CD4-positive, alpha-beta T cell treated with Interleukin-4 for 4 hours (primary cell): ENCODE data around the gene CHIT1.

ENCODE experiments used
- DNase-seq: peaks from one replicate; pipeline ENCODE4 v3.0.0-alpha.2; 2020

Gene CHIT1

DNA sequence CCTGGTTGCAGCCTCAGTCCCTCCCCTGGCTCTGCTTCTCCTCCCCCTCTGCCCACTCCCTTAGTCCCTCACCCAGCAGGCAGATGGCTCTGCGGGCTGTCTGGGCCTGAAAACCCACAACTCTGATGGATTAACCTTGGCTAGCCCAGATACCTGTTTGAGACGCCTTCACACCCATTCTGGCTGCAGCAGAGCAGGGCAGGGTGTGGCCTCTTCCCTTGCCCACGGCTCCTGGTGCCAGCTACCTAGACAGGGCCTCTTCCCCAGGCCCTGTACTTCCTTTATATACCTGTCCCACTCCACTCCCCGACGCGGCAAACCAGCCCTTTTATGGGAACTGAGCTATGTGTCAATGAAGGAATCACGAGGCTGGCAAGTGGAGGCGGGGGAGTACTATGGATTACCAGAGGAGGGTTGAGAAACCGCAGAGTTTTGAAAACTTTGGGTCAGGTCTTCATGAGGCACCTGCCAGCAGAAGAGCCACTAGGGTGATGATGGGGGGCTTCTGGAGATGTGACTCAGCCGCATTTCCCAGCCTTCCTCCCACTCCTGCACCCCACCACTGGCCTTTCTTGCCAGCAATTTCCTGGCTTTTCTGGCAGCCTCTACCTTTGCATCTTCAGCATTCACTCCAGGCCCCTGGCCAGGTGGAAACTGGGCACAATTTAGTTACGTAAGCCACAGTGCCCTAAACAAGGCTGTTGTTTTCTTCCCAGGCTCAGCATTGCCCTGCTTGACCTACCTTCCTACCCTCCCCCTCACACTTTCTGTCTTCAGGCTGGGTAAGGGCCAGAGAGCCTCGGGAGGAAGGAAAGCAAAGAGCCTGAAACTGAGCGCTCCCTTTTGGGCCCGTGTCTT is 42.8 kb downstream of the CHIT1 start, which contains the start of gene CHI3L1:
Gene CHI3L1 (minus strand): TSS at position 259 of the 858 bp plus-strand sequence. CDS start 81 bp downstream, at position 178.
- DNase-seq: no peak

DNA sequence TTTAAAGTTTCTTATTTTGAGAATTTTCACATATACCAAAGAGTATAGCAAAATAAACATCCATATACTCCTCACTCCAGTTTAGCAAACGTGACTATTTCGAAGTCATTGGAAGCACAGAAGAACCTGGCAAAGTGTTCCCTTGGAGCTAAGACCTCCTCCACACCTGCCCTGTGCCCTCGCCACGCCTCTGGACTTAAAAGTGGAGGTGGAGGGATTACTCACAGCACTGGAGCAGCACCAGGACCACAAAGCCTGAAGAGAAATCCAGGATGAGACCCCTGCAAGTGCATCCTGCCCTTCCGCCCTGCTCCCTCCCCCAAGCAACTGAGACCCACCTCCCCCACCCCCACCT is 43.4 kb downstream of the CHIT1 start:
- DNase-seq: no peak

DNA sequence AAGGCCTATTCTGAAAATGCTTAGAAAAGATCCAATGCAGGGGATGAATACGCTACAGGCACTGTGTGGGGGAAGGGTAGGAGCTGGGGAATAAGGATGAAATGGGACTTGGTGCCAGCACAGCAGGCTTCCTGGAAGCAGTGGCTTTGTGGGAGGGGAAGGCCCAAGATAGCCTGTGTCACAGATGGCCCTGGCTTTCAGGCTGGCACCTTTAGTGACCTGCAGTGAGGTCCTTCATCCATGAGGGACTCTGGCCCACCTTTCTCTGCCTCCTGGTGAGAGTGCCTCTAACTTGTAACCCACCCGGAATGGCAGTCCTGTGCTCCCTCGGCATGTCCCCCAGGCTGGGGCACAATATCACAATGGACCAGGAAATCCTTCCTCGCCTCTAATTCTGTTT is 43.9 kb downstream of the CHIT1 start:
- DNase-seq: no peak

GRCh38 chr1:203185061-203185461 is 44.4 kb downstream of the CHIT1 start:
- no peak for DNase-seq

GRCh38 chr1:203184467-203184866 is 45.0 kb downstream of the CHIT1 start:
- no peak for DNase-seq

DNA sequence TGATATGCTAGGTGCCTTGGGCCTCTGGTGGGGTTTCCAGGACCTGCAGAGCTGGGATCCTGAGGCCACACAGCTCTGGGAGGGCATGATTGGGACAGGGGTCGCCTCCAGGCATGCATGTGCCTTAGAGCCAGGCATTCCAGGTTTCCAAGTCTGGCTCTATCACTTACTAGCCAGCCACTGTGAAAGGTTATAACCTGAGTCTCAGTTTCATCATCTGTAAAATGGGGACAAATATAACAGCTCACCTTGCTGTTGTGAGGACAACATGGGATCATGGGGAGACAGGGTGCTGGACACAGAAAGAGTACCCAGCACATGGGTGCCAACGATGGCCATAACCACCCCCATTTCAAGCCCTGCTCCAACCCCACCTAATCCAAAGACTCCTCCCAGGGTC is 45.6 kb downstream of the CHIT1 start:
- no peak for DNase-seq

GRCh38 chr1:203182387-203182953 is 47.0 kb downstream of the CHIT1 start:
- no peak for DNase-seq

- no peak for DNase-seq
These were observed 47.7 kb downstream of the CHIT1 start for GRCh38 chr1:203181586-203182386.

GRCh38 chr1:203180611-203181330 is 48.7 kb downstream of the CHIT1 start:
- DNase-seq: no peak

DNA sequence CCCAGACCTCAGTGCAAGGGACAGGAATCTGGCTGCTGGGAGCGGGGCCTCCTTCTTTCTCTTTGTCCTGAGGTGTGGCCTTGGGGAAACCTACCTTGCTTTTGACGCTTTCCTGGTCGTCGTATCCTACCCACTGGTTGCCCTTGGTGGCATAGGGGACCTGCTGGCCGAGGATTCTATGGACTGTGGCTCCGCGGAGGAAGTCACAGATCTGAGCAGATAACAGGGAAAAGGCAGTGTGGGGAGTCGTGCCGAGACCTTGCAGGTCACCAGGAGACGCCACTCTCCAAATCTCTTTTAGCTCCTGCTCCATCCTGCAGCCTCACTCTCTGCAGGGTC is 49.8 kb downstream of the CHIT1 start:
- DNase-seq: no peak

DNA sequence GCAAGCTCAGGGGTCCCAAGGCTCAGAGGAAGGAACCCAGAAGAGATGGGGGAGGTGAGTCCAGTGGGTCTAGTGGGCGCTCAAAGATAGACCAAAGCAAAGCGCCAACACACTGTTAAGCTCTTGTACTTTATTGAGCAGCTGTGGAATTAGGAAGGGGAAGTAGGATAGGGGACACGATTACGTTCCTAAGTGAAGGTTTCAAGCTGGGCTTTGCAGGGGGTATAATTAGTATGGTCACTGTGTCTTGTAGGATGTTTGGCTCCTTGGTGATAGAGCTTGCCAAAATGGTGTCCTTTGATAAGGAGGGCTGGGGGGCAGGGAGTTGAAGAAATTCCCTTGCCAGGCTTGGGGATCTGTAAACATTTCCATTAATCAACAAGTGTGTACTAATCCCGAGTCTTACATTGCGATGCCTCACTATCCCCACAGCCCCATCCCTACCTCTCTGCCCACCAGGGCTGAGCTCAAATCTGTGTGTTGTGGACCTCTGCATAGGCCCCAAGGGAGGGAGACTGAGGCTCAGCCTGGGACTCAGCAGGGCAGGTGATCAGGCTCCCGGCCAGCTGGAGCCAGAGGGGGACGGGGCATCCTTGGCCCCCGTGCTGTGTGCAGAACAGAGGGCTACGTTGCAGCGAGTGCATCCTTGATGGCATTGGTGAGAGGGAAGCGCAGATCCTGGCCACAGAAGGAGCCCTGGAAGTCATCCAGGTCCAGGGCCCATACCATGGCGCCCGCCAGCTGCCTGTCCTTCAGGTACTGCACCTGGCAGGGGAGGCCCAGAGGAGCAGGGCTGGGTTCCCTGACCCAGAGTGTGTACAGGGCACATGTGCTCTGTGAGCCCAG is 50.4 kb downstream of the CHIT1 start:
- DNase-seq: no peak

GRCh38 chr1:203178083-203178482 is 51.4 kb downstream of the CHIT1 start:
- no peak for DNase-seq

- DNase-seq: no peak
These were observed 51.9 kb downstream of the CHIT1 start for GRCh38 chr1:203177470-203178039.

DNA sequence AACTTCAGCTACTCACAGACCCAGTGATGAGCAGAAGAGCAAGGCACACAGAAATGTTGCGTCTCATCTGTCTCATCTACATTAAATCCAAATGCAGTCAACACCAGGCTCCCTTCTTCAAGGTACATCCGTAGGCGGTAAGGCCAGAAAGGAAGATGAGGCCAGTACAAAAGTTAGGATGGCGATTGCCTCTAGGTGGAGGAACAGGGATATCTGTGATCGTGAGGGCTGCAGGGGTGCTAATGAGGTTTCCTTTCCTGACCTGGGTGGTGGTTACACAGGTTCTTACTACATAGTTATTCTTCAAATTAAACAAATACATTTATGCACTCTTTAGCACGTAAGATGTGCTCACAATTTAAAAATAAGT is 52.5 kb downstream of the CHIT1 start:
- no peak for DNase-seq

- no peak for DNase-seq
These were observed 53.0 kb downstream of the CHIT1 start for GRCh38 chr1:203176273-203177035.

DNA sequence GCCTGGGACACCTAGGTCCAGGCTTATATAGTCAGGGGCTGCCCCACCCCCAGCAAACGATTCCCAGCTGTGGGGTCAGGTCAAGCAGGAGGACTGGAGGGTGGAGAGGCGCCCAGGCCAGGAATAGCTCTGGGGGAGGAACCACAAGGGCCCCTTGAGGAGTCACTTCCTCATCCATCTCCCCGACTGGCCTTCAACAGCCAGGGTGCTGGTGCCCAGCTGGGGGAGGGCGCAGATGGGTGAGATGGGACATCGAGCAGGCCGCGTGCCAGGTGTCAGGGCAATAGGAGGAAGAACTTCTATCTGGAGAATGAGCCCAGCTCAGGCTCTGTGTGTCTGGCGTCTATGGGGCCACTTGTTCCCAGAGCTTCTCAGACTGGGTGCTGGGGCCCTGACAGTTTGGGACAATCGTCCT is 53.6 kb downstream of the CHIT1 start:
- DNase-seq: no peak

- DNase-seq: no peak
These were observed 54.1 kb downstream of the CHIT1 start, which contains the start of gene MYBPH for GRCh38 chr1:203175237-203175826. MYBPH (minus strand) TSS chr1:203175826; CDS start chr1:203175755, 71 bp downstream.

GRCh38 chr1:203174324-203174985 is 55.0 kb downstream of the CHIT1 start:
- DNase-seq: no peak

- DNase-seq: no peak
These were observed 55.9 kb downstream of the CHIT1 start for GRCh38 chr1:203173566-203173965.

- DNase-seq: no peak
These were observed 56.4 kb downstream of the CHIT1 start for GRCh38 chr1:203173011-203173555.
